Right atrium auricular region (tissue), 2 donors: Measurements from ENCODE around the gene IL22RA2. TPM values are rescaled to one million over a fixed set of nuclear protein-coding genes. Genes with fewer than 3 reads are reported as not detected.

ENCODE experiments used
- DNase-seq: peaks from one replicate; pipeline ENCODE4 v3.0.0-alpha.2; 2019; ENCODE audit warnings: low spot score
- H3K27ac ChIP-seq, 2 donors: fragments of 200-600 bp; sonication (generic); 1 replicate in 1 of 2; 2 replicates in 1 of 2; pipeline ENCODE4 v1.5.1; 2016 to 2019
- H3K27me3 ChIP-seq, 2 donors: fragments of 200-600 bp; sonication (generic); one replicate each; pipeline versions ENCODE4 v1.5.1 to v1.6.0; 2017 to 2019
- H3K36me3 ChIP-seq: fragments of 200-600 bp; sonication (generic); one replicate; pipeline ENCODE4 v1.5.1; 2016
- H3K4me1 ChIP-seq, 2 donors: fragments of 200-600 bp; sonication (generic); one replicate each; pipeline versions ENCODE4 v1.5.1 to v1.6.0; 2017 to 2019
- H3K4me3 ChIP-seq, 2 donors: fragments of 200-600 bp; sonication (generic); 1 replicate in 1 of 2; 2 replicates in 1 of 2; pipeline ENCODE4 v1.5.1; 2017 to 2019; ENCODE audit warnings: mild to moderate bottlenecking in 1 of 2, moderate library complexity in 1 of 2
- H3K9me3 ChIP-seq, 2 donors: fragments of 200-600 bp; sonication (generic); one replicate each; pipeline ENCODE4 v1.5.1; 2019
- total RNA-seq, 2 donors: library from RNA; depleted of rRNA; stranded (reverse); fragments of >200 nt; gene quantifications; one replicate each; pipeline ENCODE4 v1.1.0, GENCODE V29; 2016
- TF ChIP-seq, protein P1 (sequence below), 2 donors: fragments of 200-600 bp; sonication (generic); IDR thresholded peaks; one replicate each; pipeline ENCODE4 v1.5.1; 2019; ENCODE audit warnings: antibody characterized with exemption in 2 of 2

The IL22RA2 gene
- total RNA-seq, 2 donors from 2014 or later, result not detected

DNA sequence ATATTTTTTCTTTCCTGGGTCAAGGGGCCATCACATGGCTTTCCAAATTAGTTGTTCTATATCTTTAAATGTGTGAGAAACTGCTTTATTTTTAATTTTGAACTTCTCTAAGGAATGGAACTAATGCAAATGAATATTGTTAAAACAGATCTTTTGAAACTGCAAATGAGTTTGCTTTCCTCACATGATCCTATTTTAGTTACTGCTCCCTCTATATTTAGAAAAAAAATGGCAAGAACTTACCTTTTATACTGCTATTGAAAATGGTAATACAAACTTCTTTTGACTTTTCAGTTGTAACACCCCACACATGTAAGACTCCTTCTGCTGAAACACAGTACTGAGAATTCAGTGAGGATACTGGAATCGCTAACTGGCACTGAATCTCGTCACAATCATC is 29.8 kb upstream of the IL22RA2 start:
- Histone ChIP-seq H3K36me3 (peaks cover 76% of the 10 kb centered on the region), H3K4me1 (peaks cover 0 to 44% of the 10 kb centered on the region in 2 donors), H3K4me3 (no peak overlapping the region), H3K27me3 (no peaks in the 10 kb centered on the region), H3K9me3 (no peaks in the 10 kb centered on the region), H3K27ac (no peak overlapping the region)
- TF ChIP-seq, protein P1, sequence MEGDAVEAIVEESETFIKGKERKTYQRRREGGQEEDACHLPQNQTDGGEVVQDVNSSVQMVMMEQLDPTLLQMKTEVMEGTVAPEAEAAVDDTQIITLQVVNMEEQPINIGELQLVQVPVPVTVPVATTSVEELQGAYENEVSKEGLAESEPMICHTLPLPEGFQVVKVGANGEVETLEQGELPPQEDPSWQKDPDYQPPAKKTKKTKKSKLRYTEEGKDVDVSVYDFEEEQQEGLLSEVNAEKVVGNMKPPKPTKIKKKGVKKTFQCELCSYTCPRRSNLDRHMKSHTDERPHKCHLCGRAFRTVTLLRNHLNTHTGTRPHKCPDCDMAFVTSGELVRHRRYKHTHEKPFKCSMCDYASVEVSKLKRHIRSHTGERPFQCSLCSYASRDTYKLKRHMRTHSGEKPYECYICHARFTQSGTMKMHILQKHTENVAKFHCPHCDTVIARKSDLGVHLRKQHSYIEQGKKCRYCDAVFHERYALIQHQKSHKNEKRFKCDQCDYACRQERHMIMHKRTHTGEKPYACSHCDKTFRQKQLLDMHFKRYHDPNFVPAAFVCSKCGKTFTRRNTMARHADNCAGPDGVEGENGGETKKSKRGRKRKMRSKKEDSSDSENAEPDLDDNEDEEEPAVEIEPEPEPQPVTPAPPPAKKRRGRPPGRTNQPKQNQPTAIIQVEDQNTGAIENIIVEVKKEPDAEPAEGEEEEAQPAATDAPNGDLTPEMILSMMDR (IDR thresholded peaks at IDR 0.05), result no peak
- no peak for DNase-seq

DNA sequence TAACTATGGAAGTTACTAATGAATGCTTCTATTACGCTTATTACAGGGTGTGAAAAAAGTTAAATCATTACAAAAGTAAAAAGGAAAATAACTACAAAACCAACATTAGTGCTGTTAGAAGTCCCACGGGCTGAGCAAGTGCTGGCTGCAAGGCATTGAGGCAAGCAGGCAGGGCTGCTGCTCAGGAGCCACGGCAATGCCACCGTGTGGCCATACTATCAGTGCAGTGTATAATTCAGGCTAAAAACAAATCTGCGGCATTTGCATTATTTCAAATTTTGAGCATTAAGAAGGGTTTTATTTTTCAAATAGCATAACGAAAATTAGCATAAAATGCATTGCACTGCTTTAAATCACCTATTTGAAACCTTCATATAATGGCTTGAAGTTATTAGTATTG is 28.6 kb upstream of the IL22RA2 start:
- H3K36me3 ChIP-seq, result peaks cover 88% of the 10 kb centered on the region
- H3K4me1 ChIP-seq, result peaks cover 0 to 34% of the 10 kb centered on the region in 2 donors
- no peaks in the 10 kb centered on the region for H3K9me3 ChIP-seq
- H3K4me3 ChIP-seq, result no peak overlapping the region
- H3K27ac ChIP-seq, result no peak overlapping the region
- no peak for DNase-seq
- H3K27me3 ChIP-seq, result no peaks in the 10 kb centered on the region
- TF ChIP-seq, protein P1 (IDR thresholded peaks at IDR 0.05), result peak; percentile 35 to 67

DNA sequence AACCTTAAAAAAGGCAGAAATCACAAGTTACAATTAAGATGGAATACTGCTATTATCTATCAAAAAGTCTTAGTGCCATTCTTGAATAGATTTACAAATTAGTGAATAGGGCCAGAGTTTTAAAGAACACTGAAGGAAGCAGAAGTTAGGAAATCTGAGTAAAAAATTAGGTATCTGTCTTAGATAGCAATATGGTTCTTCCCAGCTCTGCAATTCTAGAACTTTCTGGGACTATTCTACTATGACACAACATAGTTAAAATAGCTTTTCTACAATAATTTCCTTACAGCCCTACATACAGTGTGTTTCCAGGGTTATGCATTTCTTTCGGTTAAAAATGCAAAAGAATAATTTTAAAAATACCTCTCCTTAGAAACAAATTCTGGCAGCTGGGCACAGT is 27.6 kb upstream of the IL22RA2 start:
- no peaks in the 10 kb centered on the region for H3K9me3 ChIP-seq
- peak overlapping the region in 1 of 2 donors; percentile 30 for H3K27ac ChIP-seq
- H3K36me3 ChIP-seq, result peaks cover 88% of the 10 kb centered on the region
- TF ChIP-seq, protein P1 (IDR thresholded peaks at IDR 0.05), result no peak
- H3K27me3 ChIP-seq, result no peaks in the 10 kb centered on the region
- peaks cover 0 to 27% of the 10 kb centered on the region in 2 donors for H3K4me1 ChIP-seq
- H3K4me3 ChIP-seq, result no peak overlapping the region
- DNase-seq, result no peak

DNA sequence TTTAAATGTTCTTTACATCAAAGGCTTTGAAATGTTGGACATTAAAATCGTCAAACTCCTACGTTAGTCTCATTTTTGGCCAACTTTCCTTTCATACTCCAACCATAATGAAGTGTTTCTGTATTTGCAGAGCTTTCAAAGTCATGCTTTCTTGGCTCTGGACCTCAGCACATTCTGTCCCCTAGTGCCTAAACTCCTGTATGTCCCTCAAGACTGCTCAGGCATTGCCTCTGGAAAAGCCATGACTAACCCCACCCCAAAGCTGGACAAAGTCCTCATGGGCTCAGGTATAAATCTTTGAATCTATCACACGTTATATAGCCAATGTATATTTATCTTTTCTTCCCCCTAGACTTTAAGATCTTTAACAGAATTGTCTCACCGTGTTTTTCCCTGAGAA is 26.8 kb upstream of the IL22RA2 start:
- no peaks in the 10 kb centered on the region for H3K9me3 ChIP-seq
- TF ChIP-seq, protein P1 (IDR thresholded peaks at IDR 0.05), result no peak
- H3K4me1 ChIP-seq, result peaks cover 0 to 25% of the 10 kb centered on the region in 2 donors
- H3K27me3 ChIP-seq, result no peaks in the 10 kb centered on the region
- peak overlapping the region in 1 of 2 donors; percentile 30 for H3K27ac ChIP-seq
- no peak for DNase-seq
- H3K36me3 ChIP-seq, result peaks cover 81% of the 10 kb centered on the region
- no peak overlapping the region for H3K4me3 ChIP-seq

DNA sequence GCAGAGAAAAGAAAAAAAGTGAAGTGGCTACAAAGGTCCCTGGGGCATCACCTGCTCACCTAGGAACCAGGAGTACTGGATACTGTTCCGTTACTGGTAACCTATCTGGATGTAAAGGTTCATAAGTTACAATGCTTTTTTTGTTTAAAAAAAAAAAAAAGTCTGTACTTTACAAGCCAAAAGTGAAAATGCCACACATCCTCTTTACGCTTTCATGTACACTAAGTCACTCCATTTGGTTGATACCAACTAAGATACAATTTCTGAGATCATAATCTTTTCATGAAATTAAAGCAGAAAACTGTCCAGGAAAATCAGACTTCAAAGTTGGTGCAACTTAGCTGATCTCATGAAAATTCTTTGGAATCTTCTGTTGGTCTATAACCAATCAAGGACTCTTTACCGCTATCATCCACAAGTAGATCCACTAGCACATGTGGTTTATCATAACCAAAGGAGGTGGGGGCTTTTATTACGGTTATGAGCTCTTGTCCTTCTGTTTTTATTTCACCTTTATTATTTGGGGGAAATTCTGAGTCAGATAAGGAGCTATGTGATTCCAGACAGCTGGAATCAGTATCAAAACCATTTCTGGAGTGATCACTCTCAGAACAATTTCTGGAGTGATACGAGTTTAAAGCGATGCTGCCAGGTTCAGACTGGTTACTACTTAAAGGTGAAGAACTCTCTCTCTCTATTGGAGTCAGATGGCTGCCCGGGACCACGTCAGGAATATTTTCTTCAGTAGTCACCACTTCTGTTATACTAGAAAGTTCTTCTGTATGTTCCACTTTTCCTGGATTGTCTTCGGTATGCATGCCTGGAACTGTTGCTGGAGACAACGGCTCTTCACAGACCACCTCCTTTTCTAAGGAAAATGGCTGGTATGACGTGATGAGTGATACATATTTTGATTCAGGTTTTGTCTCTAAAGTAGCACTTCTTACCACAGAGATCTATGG is 24.5 kb upstream of the IL22RA2 start:
- TF ChIP-seq, protein P1 (IDR thresholded peaks at IDR 0.05), result no peak
- DNase-seq, result no peak
- H3K36me3 ChIP-seq, result peaks cover 58% of the 10 kb centered on the region

More for the DNA sequence above, 24.5 kb upstream of the IL22RA2 start:
- Histone ChIP-seq H3K27ac (no peak overlapping the region), H3K4me3 (no peak overlapping the region), H3K27me3 (no peaks in the 10 kb centered on the region), H3K4me1 (peaks cover 0 to 30% of the 10 kb centered on the region in 2 donors), H3K9me3 (no peaks in the 10 kb centered on the region)
